Measurements from ENCODE around the gene GRIK3. TPM values are rescaled to one million over a fixed set of nuclear protein-coding genes. Genes with fewer than 3 reads are reported as not detected.

GRIK3 gene
- total RNA-seq, 1 donor from 2014 or later, result 2.3 TPM

GRCh38 chr1:36996106-36996505, 38.2 kb downstream of the GRIK3 start:
- DNase-seq (ENCODE audit: extremely low spot score, unreplicated experiment), result no peak
- Mint-ChIP-seq H3K4me1 (ENCODE audit: unreplicated experiment) (no peaks in the 10 kb centered on the region), H3K9me3 (no peaks in the 10 kb centered on the region), H3K4me3 (no peak overlapping the region), H3K27ac (no peak overlapping the region), H3K27me3 (peaks cover 34% of the 10 kb centered on the region), H3K36me3 (no peaks in the 10 kb centered on the region)
- TF ChIP-seq CTCF (conservative IDR thresholded peaks at IDR 0.05), result no peak

GRCh38 chr1:36994868-36995267, 39.4 kb downstream of the GRIK3 start:
- Mint-ChIP-seq H3K36me3 (no peaks in the 10 kb centered on the region), H3K27me3 (peaks cover 30% of the 10 kb centered on the region), H3K4me1 (ENCODE audit: unreplicated experiment) (no peaks in the 10 kb centered on the region), H3K4me3 (no peak overlapping the region), H3K9me3 (no peaks in the 10 kb centered on the region), H3K27ac (no peak overlapping the region)
- DNase-seq (ENCODE audit: extremely low spot score, unreplicated experiment), result no peak
- TF ChIP-seq CTCF (conservative IDR thresholded peaks at IDR 0.05), result peak; percentile 41

GRCh38 chr1:36994294-36994693, 40.0 kb downstream of the GRIK3 start:
- H3K4me3 Mint-ChIP-seq, result no peak overlapping the region
- H3K4me1 Mint-ChIP-seq (ENCODE audit: unreplicated experiment), result no peaks in the 10 kb centered on the region
- no peak for DNase-seq (ENCODE audit: extremely low spot score, unreplicated experiment)
- H3K27ac Mint-ChIP-seq, result no peak overlapping the region
- H3K9me3 Mint-ChIP-seq, result no peaks in the 10 kb centered on the region
- no peaks in the 10 kb centered on the region for H3K36me3 Mint-ChIP-seq
- H3K27me3 Mint-ChIP-seq, result peaks cover 30% of the 10 kb centered on the region
- no peak for TF ChIP-seq CTCF (conservative IDR thresholded peaks at IDR 0.05)

- Mint-ChIP-seq H3K9me3 (no peaks in the 10 kb centered on the region), H3K4me1 (ENCODE audit: unreplicated experiment) (peaks cover 9% of the 10 kb centered on the region)
These were observed 42.0 kb downstream of the GRIK3 start for GRCh38 chr1:36992139-36992943.

GRCh38 chr1:36991551-36991950, 42.8 kb downstream of the GRIK3 start:
- Mint-ChIP-seq H3K9me3 (no peaks in the 10 kb centered on the region), H3K4me1 (ENCODE audit: unreplicated experiment) (peaks cover 9% of the 10 kb centered on the region), H3K27me3 (peaks cover 30% of the 10 kb centered on the region), H3K4me3 (no peak overlapping the region), H3K27ac (no peak overlapping the region), H3K36me3 (no peaks in the 10 kb centered on the region)
- no peak for TF ChIP-seq CTCF (conservative IDR thresholded peaks at IDR 0.05)
- no peak for DNase-seq (ENCODE audit: extremely low spot score, unreplicated experiment)

More at GRCh38 chr1:36992139-36992943, 42.0 kb downstream of the GRIK3 start:
- no peak for TF ChIP-seq CTCF (conservative IDR thresholded peaks at IDR 0.05)
- H3K4me3 Mint-ChIP-seq, result no peak overlapping the region
- no peak for DNase-seq (ENCODE audit: extremely low spot score, unreplicated experiment)
- H3K27me3 Mint-ChIP-seq, result peaks cover 27% of the 10 kb centered on the region
- H3K27ac Mint-ChIP-seq, result no peak overlapping the region
- H3K36me3 Mint-ChIP-seq, result no peaks in the 10 kb centered on the region

All from type B pancreatic cell (in vitro differentiated cells).